ENCODE measurements around the gene PIAS1.

The PIAS1 gene

DNA sequence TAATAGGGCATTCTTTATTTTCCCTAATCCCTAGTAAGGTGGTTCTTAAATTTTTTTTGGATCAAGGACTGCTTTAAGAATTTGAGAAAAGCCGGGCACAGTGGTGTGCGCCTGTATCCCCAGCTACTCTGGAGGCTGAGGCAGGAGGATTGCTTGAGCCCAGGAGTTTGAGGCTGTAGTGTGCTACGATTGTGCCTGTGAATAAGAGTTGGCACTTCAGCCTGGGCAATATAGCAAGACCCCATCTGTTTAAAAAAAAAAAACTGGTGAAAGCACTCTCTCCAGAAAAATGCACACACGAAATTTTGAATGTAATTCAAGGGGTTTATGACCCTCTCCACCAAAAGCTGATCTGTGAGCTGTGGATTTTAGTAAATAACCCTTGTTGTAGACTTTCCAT is 119.0 kb downstream of the PIAS1 start (continued):
- TF ChIP-seq, protein P1, sequence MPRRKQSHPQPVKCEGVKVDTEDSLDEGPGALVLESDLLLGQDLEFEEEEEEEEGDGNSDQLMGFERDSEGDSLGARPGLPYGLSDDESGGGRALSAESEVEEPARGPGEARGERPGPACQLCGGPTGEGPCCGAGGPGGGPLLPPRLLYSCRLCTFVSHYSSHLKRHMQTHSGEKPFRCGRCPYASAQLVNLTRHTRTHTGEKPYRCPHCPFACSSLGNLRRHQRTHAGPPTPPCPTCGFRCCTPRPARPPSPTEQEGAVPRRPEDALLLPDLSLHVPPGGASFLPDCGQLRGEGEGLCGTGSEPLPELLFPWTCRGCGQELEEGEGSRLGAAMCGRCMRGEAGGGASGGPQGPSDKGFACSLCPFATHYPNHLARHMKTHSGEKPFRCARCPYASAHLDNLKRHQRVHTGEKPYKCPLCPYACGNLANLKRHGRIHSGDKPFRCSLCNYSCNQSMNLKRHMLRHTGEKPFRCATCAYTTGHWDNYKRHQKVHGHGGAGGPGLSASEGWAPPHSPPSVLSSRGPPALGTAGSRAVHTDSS (tag by site-specific recombination; IDR thresholded peaks at IDR 0.05): no peak

DNA sequence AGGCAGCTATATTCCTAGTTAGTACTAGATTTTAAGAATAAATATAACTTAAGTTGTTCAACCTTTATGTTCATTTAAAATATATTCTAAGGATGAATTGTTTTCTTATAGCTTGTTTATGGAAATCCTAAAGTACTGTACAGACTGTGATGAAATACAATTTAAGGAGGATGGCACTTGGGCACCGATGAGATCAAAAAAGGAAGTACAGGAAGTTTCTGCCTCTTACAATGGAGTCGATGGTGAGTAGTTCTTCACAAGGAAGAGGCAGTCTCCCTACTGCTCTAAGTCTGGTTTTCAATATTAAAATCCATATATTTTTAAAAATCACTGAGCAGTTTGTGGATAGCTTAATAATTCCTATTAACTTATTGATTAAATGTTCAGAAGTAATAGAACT is 121.4 kb downstream of the PIAS1 start:
- H3K9me3 ChIP-seq (ENCODE audit: control insufficient read depth, insufficient read depth, low read depth, low read length): no peaks in the 10 kb centered on the region
- no peaks in the 10 kb centered on the region for H3K4me1 ChIP-seq (ENCODE audit: control insufficient read depth, insufficient read depth, low read length)
- peaks cover 30 to 33% of the 10 kb centered on the region in 2 experiments for H3K36me3 ChIP-seq (ENCODE audit: control insufficient read depth in 2 of 2, insufficient read depth in 1 of 2, low read length in 2 of 2)
- no peak overlapping the region for H3K4me3 ChIP-seq (ENCODE audit: low read depth, low read length)
- POLR2A ChIA-PET: no interaction called here
- TF ChIP-seq ZNF510 (tag by site-specific recombination; IDR thresholded peaks at IDR 0.05; ENCODE audit: insufficient replicate concordance): no peak
- CTCF ChIA-PET: interaction anchor here (0.6 to 1.5 kb wide), 2 partner anchors 36 to 313 kb away, joined by 3 to 5 read pairs; no protein-coding TSS in a partner anchor
- no peak overlapping the region for H3K27ac ChIP-seq (ENCODE audit: extremely low read depth, low read depth, low read length)

DNA sequence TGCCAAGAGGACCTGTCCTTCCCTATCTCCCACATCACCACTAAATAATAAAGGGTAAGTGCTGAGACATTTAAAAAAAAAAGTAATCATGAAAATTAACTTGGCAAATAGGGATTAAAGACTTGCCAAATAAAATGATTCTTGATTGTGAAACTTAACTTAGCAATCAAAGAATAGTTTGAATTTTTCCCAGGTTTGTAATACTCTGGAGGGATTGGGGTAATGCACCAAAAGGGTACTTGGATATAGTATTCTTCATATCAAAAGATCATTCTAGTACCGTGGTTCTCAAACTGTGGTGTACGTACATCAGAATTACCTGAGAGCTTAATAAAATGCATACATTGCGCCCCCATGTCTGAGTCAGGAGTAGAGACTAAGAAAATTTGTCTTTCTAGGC is 122.5 kb downstream of the PIAS1 start:
- no peak overlapping the region for H3K4me3 ChIP-seq (ENCODE audit: low read depth, low read length)
- no peaks in the 10 kb centered on the region for H3K4me1 ChIP-seq (ENCODE audit: control insufficient read depth, insufficient read depth, low read length)
- no peak for TF ChIP-seq ZNF175 (tag by site-specific recombination; IDR thresholded peaks at IDR 0.05)
- TF ChIP-seq KLF7 (tag by site-specific recombination; IDR thresholded peaks at IDR 0.05; ENCODE audit: borderline replicate concordance): no peak
- TF ChIP-seq ZNF138 (tag by site-specific recombination; IDR thresholded peaks at IDR 0.05; ENCODE audit: borderline replicate concordance): no peak
- TF ChIP-seq SALL2 (tag by site-specific recombination; IDR thresholded peaks at IDR 0.05; ENCODE audit: borderline replicate concordance): no peak
- TF ChIP-seq ZNF654 (tag by site-specific recombination; IDR thresholded peaks at IDR 0.05; ENCODE audit: low read depth): no peak
- TF ChIP-seq ZNF354C (tag by site-specific recombination; IDR thresholded peaks at IDR 0.05; ENCODE audit: borderline replicate concordance, low read depth): no peak
- TF ChIP-seq FEZF1 (tag by site-specific recombination; IDR thresholded peaks at IDR 0.05): no peak
- H3K9me3 ChIP-seq (ENCODE audit: control insufficient read depth, insufficient read depth, low read depth, low read length): no peaks in the 10 kb centered on the region
- no peak overlapping the region for H3K27ac ChIP-seq (ENCODE audit: extremely low read depth, low read depth, low read length)
- ChIA-PET CTCF (no interaction called here), POLR2A (interaction anchor here (0.6 kb wide), 1 partner anchor 12 kb away, joined by 4 read pairs; no protein-coding TSS in a partner anchor)
- H3K36me3 ChIP-seq (ENCODE audit: control insufficient read depth in 2 of 2, insufficient read depth in 1 of 2, low read length in 2 of 2): peaks cover 34 to 41% of the 10 kb centered on the region in 2 experiments

DNA sequence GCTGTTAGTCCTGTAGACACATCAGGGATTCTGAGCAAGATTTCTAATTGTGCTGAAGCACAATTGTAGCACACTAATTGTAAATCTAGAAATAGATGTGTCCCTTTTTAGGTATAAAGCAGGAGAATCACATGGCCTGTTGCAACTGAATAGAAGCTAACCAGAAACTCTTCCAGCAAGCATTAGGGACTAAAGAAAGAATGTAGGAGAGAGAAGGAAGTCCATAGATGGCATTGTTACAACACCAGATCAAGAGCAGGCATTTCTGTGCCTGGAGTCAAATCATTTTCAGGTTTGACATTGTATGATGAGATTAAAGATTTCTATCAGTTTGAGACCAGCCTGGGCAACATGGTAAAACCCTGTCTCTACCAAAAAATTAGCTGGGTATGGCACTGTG is 123.6 kb downstream of the PIAS1 start:
- Histone ChIP-seq H3K9me3 (ENCODE audit: control insufficient read depth, insufficient read depth, low read depth, low read length) (no peaks in the 10 kb centered on the region), H3K27ac (ENCODE audit: extremely low read depth, low read depth, low read length) (no peak overlapping the region), H3K4me3 (ENCODE audit: low read depth, low read length) (no peak overlapping the region), H3K36me3 (ENCODE audit: control insufficient read depth in 2 of 2, insufficient read depth in 1 of 2, low read length in 2 of 2) (peaks cover 43 to 48% of the 10 kb centered on the region in 2 experiments), H3K4me1 (ENCODE audit: control insufficient read depth, insufficient read depth, low read length) (no peaks in the 10 kb centered on the region)
- ChIA-PET POLR2A (no interaction called here), CTCF (no interaction called here)
- TF ChIP-seq ZNF146 (tag by site-specific recombination; IDR thresholded peaks at IDR 0.05): no peak
- TF ChIP-seq, protein P2, sequence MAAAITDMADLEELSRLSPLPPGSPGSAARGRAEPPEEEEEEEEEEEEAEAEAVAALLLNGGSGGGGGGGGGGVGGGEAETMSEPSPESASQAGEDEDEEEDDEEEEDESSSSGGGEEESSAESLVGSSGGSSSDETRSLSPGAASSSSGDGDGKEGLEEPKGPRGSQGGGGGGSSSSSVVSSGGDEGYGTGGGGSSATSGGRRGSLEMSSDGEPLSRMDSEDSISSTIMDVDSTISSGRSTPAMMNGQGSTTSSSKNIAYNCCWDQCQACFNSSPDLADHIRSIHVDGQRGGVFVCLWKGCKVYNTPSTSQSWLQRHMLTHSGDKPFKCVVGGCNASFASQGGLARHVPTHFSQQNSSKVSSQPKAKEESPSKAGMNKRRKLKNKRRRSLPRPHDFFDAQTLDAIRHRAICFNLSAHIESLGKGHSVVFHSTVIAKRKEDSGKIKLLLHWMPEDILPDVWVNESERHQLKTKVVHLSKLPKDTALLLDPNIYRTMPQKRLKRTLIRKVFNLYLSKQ (tag by site-specific recombination; IDR thresholded peaks at IDR 0.05; ENCODE audit: borderline replicate concordance): no peak
- TF ChIP-seq, protein P3, sequence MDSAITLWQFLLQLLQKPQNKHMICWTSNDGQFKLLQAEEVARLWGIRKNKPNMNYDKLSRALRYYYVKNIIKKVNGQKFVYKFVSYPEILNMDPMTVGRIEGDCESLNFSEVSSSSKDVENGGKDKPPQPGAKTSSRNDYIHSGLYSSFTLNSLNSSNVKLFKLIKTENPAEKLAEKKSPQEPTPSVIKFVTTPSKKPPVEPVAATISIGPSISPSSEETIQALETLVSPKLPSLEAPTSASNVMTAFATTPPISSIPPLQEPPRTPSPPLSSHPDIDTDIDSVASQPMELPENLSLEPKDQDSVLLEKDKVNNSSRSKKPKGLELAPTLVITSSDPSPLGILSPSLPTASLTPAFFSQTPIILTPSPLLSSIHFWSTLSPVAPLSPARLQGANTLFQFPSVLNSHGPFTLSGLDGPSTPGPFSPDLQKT (IDR thresholded peaks at IDR 0.05; ENCODE audit: borderline replicate concordance, low read depth, low read length): no peak
- no peak for TF ChIP-seq ZNF112 (tag by site-specific recombination; IDR thresholded peaks at IDR 0.05)
- no peak for TF ChIP-seq YY2 (tag by site-specific recombination; IDR thresholded peaks at IDR 0.05)
- no peak for TF ChIP-seq ZNF202 (tag by site-specific recombination; IDR thresholded peaks at IDR 0.05; ENCODE audit: borderline replicate concordance)

All from HEK293 (cell line).